ENCODE results near the gene CLHC1.

GRCh38 chr2:55235724-55236538 is 3.8 kb upstream of the CLHC1 start:
- no peak for TF ChIP-seq CTCF (conservative IDR thresholded peaks at IDR 0.05 in 1 of 2, IDR thresholded peaks at IDR 0.05 in 1 of 2; ENCODE audit: low read depth in 1 of 2, low read length in 2 of 2)
- TF ChIP-seq EZH2 (IDR thresholded peaks at IDR 0.05; ENCODE audit: low read length, missing control alignments): no peak

Measured in fibroblast of lung (primary cell).